Dermis blood vessel endothelial cell (primary cell): Measurements from ENCODE around the gene ZBTB24. TPM values are rescaled to one million over a fixed set of nuclear protein-coding genes. Genes with fewer than 3 reads are reported as not detected.
A peak's percentile ranks its signal among the peaks of the same experiment; 100 is the strongest.
"Not testable (repeated sequence)": the region's sequence is repeated elsewhere in the genome, so short reads cannot be mapped to it uniquely, and the experiment has no call there.

Experiments
- DNase-seq: peaks from one replicate; pipeline ENCODE4 v3.0.0; 2010
- total RNA-seq: library from RNA; depleted of rRNA; stranded (reverse); fragments of >200 nt; gene quantifications from 2 replicates; pipeline ENCODE4 v1.2.3, GENCODE V29; 2014

ZBTB24 gene
- total RNA-seq, 1 donor from 2014 or later = 7.5 TPM

DNA sequence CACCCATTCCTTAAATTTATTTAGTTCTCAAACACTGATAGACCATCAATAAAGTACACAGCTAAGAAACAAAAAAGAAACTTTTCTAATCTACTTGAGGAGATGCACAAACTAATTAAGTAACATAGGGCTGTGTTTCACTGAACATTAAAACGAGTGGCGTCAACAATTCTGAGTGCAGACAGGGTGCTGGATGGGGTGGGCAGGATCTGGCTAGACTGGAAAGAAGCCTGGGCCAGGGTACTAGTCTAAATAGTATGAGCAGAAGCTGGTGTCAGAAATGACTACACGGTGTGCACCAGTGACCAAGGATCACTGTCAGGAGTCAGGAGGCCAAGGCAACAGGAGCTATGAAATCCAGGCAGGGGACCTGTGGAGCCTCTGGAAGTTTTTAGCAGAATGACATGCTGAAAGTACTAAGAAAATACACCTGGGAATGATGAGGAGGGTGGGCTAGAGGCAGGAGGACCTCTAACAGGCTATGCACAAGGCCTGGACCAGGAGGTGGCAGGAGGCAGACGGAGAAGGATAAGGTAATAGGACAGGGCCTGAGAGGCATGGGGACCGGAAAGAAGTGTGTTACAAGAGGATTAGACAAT, 13.3 kb downstream of the ZBTB24 start:
- DNase-seq = no peak

DNA sequence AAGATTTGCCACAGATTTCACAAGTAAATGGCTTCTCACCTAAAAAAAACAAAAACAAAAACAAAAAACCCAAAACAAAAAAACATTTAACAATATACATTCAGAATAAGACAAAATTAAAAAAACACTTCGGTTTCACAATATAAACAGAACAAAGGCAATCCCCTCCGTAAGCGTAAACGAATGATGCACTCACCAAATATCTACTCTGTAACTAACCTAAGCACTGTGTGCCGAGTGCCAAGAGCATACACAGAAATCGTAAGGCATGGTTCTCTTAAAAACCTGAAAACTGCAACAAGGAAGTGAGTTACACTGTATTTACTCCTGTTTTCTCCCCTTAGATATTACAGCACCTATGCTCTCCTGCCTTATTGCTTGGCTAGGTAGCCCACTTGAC, 15.3 kb downstream of the ZBTB24 start:
- DNase-seq = no peak

DNA sequence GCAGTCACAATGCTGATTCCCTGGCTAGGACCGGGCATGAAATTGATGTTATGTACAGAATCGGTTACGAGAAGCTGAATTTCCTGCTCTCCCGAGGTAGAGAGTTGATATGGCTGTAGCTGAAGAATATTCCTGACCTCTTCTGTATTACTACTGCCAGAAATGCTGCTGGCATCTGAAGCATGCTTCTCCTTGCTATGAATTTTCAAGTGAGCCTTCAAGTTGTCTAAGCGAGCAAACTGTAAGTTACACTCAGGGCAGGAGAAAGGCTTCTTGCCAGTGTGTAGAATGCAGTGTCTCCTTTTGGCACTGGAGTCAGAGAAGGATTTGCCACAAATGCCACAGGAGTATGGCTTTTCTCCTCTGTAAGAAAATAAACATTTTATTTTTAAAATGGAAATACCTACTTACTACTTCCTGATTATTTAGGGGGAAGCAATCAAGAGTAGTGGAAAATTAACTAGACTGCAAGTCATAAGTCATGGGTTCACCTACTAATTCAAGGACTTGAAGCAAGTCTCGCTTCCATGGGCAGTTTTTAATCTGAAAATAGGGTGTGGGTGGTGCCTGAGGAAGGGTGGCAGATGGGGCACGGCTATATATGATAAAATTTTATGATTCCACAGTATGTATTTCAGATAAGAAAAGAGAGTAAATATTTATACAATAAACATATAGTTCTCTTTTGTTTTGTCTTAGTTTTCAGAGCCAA, 16.7 kb downstream of the ZBTB24 start:
- no peak for DNase-seq

DNA sequence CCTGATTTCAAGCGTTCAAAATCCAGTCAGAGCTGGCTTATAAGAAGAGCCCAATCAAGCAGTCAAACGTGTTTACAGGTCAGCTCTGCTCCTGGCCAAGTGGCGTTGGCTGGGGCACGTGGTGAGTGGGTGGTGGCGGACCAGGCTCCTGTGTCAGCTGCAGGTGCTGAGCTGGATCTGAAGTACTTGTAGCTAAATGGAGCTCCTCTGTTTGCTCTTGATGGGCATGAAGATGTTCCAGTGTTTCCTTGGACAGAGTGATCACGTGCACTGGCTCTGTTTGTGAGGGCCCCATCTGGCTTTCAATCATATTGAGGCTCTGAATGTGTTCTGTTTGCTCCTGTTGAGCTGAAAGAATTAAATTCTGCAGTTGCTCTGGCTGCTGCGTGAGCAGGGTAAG, 17.2 kb downstream of the ZBTB24 start:
- DNase-seq = no peak

DNA sequence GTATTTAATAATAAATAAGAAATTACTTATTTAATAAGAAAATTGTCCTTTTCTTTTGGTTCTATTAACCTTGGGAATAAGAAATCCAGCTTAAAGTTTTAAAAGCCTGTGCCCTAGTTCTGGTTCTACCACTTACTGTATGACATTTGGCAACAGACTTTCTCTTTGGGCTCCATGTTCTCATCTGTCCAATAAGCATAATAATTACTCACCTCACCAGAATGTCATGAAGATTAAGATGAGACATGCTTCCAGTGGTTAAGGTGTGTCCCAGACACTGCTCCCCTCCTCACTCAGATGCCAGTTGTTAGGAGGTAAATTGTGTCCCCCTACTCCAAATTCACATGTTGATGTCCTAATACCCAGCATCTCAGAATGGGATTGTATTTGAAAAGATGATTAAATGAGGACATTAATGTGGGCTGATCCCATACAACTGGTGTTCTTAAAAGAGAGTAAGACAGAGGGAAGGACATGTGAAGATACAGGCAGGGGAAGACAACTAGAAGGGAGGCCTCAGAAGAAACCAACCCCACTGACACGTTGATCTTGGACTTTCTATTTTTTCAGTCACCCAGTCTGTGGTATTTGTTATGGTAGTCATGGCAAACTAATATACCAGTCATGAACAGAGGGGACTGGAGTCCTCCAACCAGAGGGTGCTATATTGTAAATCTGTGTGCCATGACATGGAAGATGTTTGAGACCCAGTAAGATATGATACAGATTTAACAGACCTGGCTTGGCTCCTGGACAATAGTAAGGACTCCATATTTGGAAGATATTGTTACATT, 21.1 kb downstream of the ZBTB24 start:
- DNase-seq = no peak

DNA sequence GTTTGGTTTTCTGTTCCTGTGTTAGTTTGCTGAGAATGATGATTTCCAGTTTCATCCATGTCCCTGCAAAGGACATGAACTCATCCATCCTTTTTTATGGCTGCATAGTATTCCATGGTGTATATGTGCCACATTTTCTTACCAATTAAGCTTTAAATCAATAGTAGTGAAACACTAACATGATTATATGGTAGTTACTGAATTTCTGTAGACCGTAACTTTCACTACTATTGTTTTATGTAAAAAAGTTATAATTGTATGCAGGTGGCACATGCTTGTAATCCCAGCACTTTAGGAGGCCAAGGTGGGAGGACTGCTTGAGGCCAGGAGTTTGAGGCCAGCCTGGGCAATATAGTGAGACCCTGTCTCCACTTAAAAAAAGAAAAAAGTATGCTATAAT, 21.8 kb downstream of the ZBTB24 start:
- DNase-seq = not testable (repeated sequence)

DNA sequence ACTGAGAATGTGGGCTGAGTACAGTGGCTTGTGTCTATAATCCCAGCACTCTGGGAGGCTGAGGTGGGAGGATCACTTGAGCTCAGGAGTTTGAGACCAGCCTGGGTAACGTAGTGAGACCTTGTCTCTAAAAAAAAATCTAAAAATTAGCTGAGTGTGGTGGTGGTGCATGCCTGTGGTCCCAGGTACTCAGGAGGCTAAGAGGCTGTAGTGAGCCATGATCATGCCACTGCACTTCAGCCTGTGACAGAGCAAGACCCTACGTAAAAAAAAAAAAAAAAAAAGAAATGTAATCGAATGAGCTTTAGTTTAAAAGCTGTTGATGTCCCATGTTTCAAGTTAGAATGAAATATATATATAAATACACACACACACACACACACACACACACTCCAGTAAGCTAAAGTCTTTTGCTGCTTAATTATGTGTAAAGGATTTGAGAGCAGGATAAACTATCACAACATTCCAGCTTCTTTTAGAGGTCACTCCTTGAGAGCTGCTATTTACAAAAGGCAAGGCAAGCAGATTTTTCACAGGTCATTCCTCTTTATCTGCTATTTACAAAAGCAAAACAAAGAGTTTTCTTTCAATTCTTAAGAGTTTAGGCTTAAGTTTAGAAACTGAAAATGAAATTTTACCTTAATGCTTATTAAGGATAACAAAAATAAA, 22.7 kb downstream of the ZBTB24 start:
- DNase-seq = no peak

DNA sequence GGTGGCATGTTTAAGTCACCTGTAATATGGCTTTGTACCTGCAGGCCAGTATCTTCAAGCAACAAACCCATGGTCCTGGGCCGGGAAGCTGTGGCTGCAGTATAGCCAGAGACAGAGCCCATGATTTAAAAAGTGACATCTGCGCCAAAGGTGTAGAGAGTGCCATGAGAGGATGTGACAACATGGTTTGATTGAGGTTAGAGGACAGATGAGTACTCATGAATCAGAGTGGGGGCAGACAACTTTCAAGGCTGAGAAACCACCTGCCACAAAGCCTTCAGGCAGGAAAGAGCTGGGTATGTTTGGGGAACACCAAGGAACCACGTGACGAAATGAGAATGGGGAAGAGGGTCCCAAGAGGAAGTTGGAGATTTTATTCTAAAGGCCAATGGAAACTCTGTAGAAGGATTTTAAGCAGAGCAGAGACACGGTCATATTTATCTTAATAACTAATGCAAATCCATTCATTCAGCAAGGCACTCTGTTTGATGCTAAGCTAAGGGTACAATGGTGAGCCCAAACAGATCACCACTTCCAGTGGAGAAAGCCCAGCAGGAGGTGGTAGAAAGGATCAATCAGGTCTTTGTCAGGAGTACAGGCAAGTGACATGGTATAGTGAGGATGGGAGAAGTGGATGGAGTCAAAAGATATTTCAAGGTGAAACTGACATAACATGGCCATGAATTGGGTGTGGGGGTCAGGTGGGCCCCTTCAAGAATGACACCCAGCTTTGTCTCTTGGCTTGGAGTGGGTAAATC, 24.1 kb downstream of the ZBTB24 start:
- DNase-seq = no peak

DNA sequence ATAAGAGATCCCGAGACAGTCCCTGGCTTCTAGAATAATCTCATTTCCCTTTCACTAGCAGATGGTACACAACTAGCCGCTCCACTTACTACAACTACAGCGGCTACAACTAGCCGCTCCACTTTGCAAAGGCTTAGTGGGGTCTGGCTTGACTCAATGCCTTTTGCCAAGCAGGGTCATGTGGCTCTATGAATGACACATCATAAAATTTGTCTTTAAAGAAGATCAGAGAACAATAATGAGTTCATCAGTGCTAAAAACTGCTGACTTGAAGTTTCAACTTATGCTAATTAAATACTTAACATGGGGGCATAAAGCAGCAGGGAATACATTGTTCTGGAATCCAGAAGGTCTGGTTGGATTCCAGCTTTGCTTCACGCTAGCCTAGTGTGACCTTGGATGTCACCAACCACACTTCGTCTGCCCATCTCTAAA, 25.4 kb downstream of the ZBTB24 start:
- DNase-seq = no peak

DNA sequence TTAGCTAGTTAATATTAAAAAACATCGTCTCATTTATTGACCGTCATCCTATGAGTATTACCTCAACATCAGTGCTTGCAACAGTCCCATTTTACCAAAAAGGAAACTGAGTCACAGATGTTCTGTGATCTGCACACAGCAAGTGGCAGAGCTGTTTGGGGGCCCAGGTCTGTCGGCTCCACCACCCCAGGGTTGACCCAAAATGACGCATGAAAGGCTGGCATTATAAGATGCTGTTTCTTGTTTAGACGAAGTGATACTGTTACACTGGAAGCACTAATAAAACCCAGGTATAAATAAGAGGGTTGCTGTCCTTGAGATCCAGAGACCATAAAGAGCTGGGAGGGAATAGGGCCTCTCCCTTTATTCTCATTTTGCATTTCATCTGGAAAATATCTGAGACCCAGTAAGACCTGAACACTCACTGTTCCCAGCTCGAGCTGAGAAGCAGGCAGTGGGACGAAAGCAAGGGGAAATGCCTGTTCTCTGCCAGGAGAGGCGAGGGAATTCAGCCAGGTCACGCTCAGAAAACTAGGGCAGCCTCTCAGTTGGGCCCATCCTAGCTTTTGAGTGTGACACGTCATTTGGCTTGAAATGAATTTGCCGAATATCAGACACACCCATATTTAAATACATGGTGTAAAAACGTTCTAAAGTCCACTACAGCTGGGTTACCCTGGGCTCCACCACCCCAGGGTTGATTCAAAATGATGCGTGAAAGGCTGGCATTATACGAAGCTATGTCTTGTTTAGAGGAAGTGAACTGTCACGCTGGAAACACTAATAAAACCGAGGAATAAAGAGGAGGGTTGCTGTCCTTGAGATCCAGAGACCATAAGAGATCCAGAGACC, 26.1 kb downstream of the ZBTB24 start:
- DNase-seq = peak; percentile 28

DNA sequence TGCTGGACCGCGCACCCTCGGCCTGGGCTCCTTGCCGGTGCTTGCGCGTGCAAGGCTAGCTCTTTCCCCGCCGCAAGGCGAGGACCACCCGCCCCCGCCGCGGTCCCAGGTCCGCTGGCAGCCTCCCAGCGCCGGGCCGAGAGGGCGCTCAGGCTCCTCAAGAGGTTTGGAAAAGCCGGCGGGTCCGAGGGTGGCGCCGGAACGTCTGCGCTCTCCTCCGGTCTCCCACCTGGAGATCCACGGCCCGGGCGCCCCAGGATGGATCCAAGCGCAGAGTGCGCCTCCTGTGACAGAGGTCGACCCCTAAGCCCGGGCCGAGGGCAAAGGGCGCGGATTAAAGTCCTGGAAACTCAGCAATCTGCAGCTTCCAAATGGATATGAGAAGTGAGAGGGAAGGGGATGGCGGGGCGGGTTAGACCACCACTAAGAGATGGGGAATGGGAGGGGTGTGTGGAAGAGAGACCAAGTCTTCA, 26.9 kb downstream of the ZBTB24 start:
- no peak for DNase-seq

DNA sequence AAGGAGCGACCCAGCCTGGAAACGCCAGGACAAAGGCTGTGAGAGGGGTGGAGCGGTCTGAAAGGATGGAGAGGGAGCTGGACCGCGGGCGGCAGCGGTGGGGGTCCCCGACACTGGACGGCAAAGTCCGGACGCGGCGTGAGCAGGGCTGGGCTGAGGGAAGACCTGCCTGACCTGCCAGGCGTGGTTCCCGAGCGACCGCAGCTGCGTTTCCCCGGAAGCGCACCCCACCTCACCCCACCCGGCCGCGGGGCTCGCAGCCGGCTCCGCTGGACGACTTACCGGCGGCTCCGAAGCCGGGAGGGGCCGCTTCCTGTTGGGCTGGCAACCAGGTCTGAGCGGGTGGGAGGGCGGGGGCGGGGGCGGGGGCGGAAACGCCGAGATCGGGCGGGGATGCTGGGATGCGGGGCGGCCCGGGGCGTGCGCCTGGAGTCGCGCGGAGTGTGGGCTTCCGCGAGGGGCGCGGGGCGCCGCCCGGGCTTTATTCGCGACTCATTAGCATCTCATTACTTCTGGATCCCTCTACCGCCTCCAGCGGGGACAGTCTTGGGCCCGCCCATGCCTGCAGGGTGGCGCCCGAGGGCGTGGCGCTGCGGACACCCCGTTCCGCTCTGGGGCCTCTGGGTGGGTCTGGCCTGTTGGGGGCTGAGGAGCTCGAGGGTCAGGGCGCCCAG, 27.4 kb downstream of the ZBTB24 start, which contains the start of gene MICAL1:
Gene MICAL1, minus strand, starts transcription at position 336 of the 674 bp plus-strand sequence. CDS start 1,576 bp downstream, outside the sequence.
- DNase-seq = peak; percentile 35

DNA sequence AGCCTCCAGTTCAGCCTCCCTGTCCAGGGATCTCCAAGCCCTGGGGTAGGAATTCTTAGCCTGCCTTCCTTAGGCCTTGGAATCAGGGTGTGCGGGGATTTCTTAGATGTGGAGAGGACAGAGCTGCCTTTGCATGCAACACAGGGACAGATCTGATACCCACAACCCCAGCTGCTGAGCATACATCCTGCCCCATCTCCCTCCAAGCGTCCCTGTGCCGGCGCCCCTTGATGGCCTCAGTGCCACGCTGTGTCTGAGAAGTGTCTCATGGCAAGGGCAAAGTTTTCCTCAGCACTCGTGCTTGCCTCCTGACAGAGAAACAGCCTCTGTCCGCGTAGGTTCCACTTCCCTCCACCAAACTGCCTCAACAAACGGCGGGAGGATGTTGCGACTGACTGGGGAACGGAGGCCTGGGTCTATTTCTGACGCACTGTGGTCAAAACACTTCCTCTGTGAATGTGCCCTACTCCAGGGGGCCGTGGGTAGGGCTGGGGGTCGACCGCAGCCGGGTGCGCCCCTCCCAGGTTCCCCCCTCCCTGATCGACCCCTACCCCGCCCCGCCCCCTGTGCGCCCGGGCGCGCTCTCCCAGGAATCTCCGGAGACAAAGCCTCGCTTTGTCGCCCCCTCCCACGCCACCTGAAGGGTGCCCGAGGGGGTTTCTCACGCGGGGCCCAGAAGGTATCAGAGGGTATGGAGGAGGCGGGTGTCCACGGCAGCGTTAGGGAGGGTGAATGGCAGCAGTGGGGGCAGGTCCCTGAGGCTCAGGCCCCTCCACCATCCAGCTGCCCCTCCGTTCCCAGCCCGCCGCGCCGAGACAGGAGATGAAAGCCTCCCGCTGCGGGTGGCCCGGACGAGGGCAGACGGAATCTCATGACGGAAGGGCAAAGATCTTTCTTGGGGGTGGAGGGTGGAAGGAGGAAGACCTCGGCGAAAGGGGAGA, 28.3 kb downstream of the ZBTB24 start:
- peak; percentile 10 for DNase-seq

DNA sequence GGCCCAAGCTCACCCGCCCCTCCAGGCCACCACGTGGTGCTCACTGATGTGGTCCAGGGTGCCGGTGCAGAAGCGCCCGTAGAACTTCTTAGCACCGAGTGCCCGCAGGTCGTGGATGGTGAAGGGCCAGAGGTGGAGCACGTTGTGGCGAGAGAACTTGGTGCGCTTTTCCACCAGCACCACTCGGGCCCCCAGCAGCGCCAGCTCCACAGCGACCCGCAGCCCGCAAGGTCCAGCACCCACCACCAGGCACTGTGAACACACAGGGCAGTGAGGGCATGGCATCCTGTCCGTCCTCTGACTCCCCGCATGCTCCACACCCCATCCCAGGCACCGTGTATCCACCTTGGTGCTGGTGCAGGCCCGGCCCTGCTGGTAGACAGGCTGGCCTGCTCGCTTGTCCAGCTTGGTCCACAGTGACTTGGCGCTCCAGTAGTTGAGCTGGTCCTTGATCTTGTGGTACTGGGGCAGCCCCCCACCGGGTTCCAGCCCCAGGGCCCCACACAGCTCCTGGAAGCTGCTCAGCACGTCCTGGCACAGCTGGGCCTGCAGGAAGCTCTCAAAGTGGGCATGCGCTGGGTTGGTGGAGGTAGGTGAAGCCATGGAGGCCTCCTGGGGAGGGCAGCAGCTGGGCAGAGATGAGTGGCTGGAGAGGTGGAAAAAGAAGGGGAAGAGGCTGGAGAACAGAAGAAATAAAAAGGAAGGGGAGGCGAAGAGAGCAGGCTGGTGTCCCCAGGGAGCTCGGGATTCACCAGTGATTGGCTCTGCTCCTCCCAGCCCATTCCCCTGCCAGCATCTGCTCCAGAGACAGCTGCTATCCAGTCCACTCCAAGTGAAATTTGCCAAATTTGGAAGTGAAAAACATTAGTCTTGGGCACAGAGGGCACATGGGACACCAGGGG, 29.2 kb downstream of the ZBTB24 start:
- no peak for DNase-seq

DNA sequence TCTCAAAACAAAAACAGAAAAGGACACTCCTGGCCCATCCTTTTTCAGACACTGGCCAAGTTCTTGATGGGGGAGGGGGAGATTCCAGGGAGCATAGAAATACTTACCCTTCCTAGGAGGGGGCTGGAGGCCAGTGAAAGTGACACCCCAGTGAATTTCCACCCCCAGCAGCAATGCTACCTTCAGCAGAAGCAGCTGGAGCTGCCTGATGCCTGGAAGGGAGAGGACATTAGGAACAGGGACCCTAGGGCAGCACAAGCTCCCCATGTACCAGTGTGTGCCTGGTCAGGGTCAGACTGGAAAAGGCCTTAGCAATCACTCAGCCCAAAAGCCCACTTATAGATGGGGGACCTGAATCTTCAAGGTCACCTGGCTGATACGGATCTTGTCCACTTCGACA, 29.9 kb downstream of the ZBTB24 start:
- DNase-seq = no peak

DNA sequence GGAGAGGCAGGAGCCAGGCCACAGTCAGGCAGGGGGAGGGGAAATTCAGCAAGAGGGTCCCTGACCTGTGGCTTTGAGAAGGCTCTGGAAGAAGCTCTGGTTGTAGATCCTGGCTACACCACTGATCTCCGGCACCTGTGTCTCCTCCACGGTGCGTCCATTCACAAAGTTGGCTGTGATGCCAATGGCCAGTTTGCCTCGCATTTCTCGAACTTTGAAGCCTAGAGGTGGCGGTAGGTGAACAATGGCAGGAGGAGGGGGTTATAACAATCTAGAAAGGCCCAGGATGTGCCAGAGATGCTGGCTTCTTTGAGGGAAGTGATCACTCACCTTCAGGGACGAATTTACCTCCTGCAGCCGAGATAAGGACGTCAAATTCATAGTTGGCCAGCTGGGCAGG, 30.8 kb downstream of the ZBTB24 start:
- no peak for DNase-seq

DNA sequence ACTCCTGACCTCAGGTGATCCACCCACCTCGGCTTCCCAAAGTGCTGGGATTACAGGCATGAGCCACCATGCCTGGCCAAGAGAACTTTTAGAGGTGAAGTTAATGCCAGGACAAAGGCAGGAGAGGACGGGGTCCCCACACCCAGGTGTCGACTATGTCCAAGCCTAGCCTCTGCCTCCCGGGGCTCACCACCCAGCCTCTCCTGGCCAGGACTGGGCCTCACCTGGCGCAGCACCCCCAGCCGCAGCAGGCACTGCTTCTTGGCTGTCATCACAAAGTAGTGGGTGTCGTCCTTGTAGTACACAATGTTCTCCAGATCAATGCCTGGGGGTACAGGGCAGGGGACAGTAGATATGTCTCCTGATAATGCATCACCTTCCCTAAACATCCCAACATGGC, 31.6 kb downstream of the ZBTB24 start:
- DNase-seq = no peak

DNA sequence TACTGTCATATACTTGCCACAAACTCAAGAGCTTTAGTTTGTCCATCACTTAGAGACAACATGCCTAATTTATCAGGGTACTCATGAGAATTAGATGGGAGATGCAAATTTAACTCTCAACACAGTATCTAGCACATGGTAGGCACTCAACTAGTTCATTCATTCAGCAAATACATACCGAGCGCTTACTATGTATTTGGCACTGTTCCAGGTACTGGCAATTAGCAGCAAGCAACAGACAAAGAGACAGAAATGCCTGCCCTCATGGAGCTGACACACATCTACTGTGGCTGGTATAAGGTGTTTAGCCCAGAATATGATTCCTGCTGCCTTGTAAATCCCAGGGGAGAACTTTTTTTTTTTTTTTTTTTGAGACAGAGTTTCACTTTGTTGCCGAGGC, 32.2 kb downstream of the ZBTB24 start:
- DNase-seq = no peak
